Right lobe of liver (tissue), 4 donors: ENCODE measurements around the gene FABP7.

Source experiments
- POLR2A ChIP-seq: fragments of 450-650 bp; IDR thresholded peaks from one replicate; pipeline ENCODE4 v1.6.1; 2017; ENCODE audit warnings: antibody characterized with exemption, mild to moderate bottlenecking
- TF ChIP-seq, protein P1 (sequence below), 4 donors: fragments of 200-600 bp in 3 of 4; fragments of 450-650 bp in 1 of 4; IDR thresholded peaks; one replicate each; pipeline versions ENCODE4 v1.5.1 to v1.8.0; 2016 to 2022; ENCODE audit warnings: antibody characterized with exemption in 4 of 4, mild to moderate bottlenecking in 2 of 4
- donor health status: DM: no; HTN: no; CAD: no.
- donor health status: DM: no; HTN: no; CAD: no.
- donor health status: DM: no; HTN: yes; CAD: no.

DNA sequence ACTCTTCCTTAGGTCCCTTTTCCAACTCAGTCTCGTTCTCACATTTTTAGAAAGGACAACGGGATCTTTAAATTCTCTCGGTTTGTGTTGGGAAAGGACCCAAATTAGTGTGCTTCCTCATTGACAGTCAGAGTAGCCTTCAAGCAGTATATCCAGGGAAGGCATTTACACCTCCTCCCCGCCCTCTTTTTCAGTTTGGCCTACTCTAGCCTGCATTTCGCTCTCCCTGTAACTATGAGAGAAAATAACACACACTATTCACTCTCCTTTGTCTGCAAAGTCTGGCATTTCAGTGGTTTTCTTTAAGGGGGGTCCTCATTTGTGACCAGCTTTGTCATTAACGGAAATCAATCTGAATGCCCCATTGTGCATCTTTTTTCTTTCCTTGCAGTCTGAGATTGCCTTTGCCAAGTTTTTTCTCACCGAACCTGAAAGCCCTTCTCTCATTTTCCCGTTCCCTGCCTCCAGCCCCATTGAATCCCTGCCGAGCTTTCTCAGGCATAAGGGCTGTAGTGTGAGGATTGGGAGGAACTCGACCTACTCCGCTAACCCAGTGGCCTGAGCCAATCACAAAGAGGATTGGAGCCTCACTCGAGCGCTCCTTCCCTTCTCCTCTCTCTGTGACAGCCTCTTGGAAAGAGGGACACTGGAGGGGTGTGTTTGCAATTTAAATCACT lies 393 bp upstream of the FABP7 start:
- TF ChIP-seq, protein P1, sequence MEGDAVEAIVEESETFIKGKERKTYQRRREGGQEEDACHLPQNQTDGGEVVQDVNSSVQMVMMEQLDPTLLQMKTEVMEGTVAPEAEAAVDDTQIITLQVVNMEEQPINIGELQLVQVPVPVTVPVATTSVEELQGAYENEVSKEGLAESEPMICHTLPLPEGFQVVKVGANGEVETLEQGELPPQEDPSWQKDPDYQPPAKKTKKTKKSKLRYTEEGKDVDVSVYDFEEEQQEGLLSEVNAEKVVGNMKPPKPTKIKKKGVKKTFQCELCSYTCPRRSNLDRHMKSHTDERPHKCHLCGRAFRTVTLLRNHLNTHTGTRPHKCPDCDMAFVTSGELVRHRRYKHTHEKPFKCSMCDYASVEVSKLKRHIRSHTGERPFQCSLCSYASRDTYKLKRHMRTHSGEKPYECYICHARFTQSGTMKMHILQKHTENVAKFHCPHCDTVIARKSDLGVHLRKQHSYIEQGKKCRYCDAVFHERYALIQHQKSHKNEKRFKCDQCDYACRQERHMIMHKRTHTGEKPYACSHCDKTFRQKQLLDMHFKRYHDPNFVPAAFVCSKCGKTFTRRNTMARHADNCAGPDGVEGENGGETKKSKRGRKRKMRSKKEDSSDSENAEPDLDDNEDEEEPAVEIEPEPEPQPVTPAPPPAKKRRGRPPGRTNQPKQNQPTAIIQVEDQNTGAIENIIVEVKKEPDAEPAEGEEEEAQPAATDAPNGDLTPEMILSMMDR (IDR thresholded peaks at IDR 0.05), result no peak
- no peak for TF ChIP-seq POLR2A
